NCI-H526 treated with DMSO at 0.1 percent for 48 hours (cell line): ENCODE results near the gene CERS2.
"Not testable (repeated sequence)": the region's sequence is repeated elsewhere in the genome, so short reads cannot be mapped to it uniquely, and the experiment has no call there.

Experiments used
- DNase-seq: peaks from one replicate; lab custom pipeline; 2025; lab: John Stamatoyannopoulos, UW

The CERS2 gene

GRCh38 chr1:150970808-150971582, 3.6 kb downstream of the CERS2 start:
- DNase-seq: no peak

GRCh38 chr1:150969626-150970025, 5.0 kb downstream of the CERS2 start:
- DNase-seq: no peak

GRCh38 chr1:150968491-150968890, 6.1 kb downstream of the CERS2 start:
- DNase-seq: no peak

GRCh38 chr1:150967936-150968335, 6.7 kb downstream of the CERS2 start:
- no peak for DNase-seq

GRCh38 chr1:150966011-150966410, 8.6 kb downstream of the CERS2 start:
- no peak for DNase-seq

GRCh38 chr1:150965605-150966004, 9.0 kb downstream of the CERS2 start:
- DNase-seq: no peak

GRCh38 chr1:150964164-150964489, 10.5 kb downstream of the CERS2 start:
- DNase-seq: no peak

- no peak for DNase-seq
Measured at GRCh38 chr1:150963321-150964163, 11.1 kb downstream of the CERS2 start.

GRCh38 chr1:150961756-150962155, 12.9 kb downstream of the CERS2 start:
- no peak for DNase-seq

- DNase-seq: no peak
Measured at GRCh38 chr1:150960646-150961045, 14.0 kb downstream of the CERS2 start.

GRCh38 chr1:150957666-150958065, 17.0 kb downstream of the CERS2 start:
- no peak for DNase-seq

GRCh38 chr1:150955280-150955679, 19.4 kb downstream of the CERS2 start:
- no peak for DNase-seq

- DNase-seq: no peak
Measured at GRCh38 chr1:150954708-150955107, 19.9 kb downstream of the CERS2 start.

- DNase-seq: no peak
Measured at GRCh38 chr1:150944856-150945255, 29.8 kb downstream of the CERS2 start.

GRCh38 chr1:150931773-150932172, 42.9 kb downstream of the CERS2 start:
- DNase-seq: no peak

GRCh38 chr1:150928775-150929174, 45.9 kb downstream of the CERS2 start:
- DNase-seq: not testable (repeated sequence)

GRCh38 chr1:150928286-150928685, 46.3 kb downstream of the CERS2 start:
- no peak for DNase-seq

GRCh38 chr1:150927624-150928023, 47.0 kb downstream of the CERS2 start:
- DNase-seq: no peak

GRCh38 chr1:150926097-150926741, 48.4 kb downstream of the CERS2 start, which contains the start of gene SETDB1:
Gene SETDB1 (plus strand): TSS chr1:150926363. CDS start chr1:150927715, 1,352 bp downstream.
- DNase-seq: peak; percentile 100

GRCh38 chr1:150925080-150925479, 49.6 kb downstream of the CERS2 start:
- DNase-seq: peak; percentile 68

- peak; percentile 89 for DNase-seq
Measured at GRCh38 chr1:150922519-150922975, 52.1 kb downstream of the CERS2 start.

- no peak for DNase-seq
Measured at GRCh38 chr1:150917387-150917786, 57.2 kb downstream of the CERS2 start.
